AG09319 (cell line): ENCODE data around the gene ADISSP.

Experiments
- DNase-seq: peaks from one replicate; pipeline ENCODE4 v3.0.0-alpha.2; 2010; ENCODE audit warnings: low read depth; ENCODE audit errors: extremely low read depth
- TF ChIP-seq, protein P1 (sequence below): IDR thresholded peaks from 2 replicates; pipeline ENCODE4 v1.5.1; 2011; ENCODE audit warnings: low read depth, mild to moderate bottlenecking, inconsistent platforms, low read length, moderate library complexity

ADISSP gene

DNA sequence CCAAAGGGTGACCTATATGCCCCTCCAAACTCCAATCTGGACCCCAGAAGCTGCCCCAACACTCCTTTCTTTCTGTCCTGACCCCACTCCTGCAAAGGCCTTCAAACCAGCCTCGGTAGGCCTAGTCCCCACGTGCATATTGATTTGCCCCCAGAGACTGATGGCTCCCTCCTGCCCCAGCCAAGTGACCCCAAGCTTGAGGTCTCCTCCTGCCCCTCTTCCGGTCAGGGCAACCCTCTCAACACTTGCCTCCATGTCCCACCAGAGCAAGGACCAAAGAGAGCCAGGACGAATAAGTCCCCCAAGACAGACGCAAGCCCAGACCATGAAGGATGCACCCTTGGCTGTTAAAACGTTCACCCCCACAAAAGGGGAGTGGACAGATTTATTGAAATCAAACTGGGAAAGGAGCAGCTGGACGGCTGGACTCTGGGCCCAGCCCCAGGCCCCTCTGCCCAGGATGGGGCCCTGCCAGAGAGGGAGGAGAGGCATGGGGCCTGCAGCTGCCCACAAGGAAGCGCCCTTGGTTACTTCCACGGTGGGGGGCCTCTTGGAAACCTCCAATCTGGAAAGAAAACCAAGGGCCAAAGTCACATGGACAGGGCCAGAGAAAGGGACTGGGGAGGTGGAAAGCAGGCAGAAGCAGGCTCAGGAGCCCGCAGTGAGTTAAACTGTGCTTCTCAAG, 16.1 kb upstream of the ADISSP start:
- TF ChIP-seq, protein P1, sequence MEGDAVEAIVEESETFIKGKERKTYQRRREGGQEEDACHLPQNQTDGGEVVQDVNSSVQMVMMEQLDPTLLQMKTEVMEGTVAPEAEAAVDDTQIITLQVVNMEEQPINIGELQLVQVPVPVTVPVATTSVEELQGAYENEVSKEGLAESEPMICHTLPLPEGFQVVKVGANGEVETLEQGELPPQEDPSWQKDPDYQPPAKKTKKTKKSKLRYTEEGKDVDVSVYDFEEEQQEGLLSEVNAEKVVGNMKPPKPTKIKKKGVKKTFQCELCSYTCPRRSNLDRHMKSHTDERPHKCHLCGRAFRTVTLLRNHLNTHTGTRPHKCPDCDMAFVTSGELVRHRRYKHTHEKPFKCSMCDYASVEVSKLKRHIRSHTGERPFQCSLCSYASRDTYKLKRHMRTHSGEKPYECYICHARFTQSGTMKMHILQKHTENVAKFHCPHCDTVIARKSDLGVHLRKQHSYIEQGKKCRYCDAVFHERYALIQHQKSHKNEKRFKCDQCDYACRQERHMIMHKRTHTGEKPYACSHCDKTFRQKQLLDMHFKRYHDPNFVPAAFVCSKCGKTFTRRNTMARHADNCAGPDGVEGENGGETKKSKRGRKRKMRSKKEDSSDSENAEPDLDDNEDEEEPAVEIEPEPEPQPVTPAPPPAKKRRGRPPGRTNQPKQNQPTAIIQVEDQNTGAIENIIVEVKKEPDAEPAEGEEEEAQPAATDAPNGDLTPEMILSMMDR: no peak
- no peak for DNase-seq

DNA sequence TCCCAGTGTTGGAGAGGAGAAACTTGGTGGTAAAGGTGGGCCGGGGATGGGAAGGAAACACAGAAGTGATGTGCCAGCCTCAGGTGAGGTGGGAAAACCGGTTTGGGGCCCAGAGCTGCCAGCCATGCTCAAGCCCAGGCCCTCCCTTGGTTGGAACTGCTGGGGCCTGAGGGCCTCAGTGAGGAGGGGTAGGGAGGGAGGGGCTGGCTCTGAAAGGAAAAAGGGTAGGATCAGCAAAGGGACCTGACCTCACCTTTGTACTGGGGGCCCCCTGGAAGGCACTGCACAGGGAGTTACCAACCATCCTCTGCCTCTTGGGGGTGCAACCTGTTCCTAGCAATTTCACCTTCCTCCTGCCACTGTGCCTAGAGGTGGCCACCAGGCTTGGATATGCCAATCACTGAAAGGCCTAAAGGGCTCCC, 15.5 kb upstream of the ADISSP start:
- TF ChIP-seq, protein P1: no peak
- no peak for DNase-seq

DNA sequence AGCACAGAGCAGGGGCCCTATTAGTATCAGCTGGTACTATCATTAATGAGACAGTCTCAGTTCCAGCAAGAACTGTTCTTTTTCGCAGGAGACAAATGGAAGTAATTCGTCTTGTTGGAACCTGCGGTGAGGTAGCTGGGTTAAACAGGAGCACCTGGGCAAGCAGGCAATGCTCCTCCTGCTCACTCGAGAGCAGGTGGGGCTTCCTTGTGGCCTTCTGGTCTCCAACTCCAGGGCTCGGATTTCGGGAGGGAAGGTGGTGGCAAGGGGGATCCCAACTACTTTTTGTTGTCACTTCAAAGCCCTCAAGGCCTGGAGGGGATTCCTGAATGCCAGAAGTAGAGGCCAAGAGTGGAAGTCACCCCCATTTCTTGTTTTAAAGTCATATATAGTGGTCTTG, 15.0 kb upstream of the ADISSP start:
- TF ChIP-seq, protein P1: no peak
- DNase-seq: no peak

DNA sequence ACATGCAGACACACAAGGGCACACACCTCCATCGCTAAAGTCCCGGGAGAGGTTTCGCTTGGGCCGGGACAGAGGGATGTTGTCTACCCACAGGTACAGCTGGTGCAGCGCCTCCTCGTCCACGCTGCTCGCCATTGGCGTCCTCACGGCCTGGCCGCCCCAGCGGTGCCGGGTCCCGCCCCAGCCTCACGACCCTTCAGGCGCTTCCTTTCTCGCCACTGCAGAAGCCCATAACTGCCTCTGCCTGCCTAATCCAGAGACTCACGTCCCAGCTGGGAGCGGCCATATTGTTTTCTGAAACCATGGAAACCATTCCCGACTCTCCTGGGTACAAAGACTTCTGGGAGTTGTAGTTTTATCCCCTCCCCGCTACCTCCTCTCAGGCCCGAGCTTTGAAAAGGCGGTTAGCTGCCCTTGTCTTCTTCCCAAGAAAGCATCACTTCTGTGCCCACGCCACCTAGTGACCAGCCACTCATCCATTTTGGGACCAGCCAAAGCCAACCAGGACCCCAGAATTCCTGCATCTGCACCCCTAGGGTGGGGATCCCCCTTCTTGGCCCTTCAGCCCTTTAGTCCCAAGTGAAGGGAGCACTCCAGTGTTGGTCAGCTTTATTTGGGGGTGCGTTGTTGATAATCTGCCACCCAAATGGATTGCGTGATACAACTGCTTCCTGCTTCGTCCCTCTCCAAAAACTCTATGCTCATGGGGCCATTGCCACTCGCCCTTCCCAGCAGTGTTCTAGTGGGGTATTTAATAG, 13.8 kb upstream of the ADISSP start, which contains the start of gene SPEF1:
TSS of gene SPEF1 (minus strand) at position 296 of the 758 bp plus-strand sequence. CDS start at position 135, 161 bp downstream.
- peak; percentile 79 for DNase-seq
- TF ChIP-seq, protein P1: peak; percentile 66

DNA sequence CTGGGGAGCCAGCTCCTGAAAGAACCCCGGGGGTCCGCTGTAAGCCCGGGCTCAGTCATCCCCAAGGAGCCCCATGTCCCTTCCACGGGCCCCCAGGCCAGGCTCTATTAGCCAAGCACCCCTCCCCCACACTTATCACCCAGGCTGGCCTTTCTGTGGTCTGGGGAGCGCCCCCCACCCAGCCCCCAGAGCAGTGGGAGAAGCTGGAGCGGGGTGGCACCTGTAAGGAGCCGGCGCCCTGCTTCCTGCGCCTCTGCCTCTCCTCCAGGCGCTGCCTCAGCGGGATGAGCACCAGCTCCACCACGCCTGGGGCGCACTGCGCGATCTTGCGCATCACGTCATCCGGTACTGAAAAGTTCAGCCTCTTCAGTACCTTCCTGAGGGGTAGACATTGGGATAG, 11.4 kb upstream of the ADISSP start:
- DNase-seq: no peak
- TF ChIP-seq, protein P1: no peak

DNA sequence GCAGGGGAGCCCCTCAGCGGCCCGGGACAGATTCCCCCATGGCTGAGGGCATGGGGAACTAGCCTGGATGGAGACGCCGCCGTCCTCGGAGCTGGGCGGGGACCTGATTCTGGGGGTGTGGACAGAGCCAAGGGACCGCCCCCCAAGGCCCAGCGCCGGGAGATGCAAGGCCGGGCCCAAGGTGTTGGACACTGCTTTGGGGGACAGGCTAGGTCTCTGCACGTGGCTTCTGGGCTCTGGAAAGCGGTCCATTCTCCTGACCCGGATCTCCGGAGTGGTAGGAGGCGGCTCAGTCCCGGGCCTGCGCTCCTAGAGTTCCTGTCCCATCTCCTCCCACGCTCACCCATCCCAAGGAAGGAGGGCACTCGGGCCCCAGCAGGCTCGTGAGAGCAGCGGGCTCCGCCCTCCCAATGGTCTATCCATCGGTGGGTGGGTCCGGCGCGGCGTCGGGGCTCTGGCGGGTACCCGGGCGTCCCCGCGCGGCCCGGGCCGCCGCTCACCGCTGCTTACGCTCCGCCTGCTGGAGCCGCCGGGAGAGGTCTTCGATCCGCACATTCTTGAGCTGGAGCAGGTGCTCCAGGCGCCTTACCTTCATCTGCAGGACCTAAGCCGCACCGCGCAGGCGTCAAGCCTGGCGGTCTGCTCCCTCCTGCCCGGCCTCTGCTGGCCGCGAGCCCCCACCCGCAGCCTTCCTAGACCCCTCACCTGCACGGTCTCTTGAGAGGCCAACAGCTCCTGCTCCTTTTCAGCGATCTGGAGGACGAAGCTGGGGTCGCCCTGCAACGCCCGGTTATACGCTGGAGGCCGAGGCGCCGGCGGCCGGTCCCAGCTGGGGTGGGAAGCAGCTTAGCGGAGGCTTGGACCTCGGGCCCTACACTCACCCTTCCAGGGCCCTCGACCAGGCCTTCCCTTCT, 10.4 kb upstream of the ADISSP start:
- no peak for DNase-seq

More for the DNA sequence above, 10.4 kb upstream of the ADISSP start:
- TF ChIP-seq, protein P1: no peak
